ENCODE results near the gene RTN4RL1.

DNA sequence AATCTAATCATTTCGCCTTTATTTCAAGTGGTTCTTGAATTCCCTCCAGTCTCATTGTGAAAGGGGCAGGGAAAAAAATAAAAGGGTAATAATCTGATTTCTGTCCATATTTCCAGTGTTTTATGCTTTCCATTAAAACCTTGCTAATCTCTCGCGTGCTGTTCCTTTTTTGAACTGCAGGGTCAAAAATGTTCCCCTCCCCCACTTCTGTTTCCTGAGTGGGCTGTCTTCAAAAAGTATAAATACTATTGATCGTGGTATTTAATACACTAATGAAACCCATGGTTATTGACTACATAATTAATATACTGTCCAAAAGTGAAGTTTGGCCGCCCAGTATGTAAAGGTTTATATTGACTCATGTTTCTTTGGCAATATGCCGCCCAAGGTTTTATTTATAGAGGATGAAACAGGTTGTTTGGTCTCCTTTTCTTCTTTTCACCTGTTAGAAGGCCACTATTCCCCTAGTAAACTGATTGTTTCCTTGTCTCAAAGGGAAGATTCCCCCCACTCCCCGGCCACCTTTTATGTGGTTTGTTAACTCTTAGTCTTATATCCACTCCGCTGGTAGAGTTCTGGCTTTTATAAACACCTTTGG, 125.6 kb downstream of the RTN4RL1 start:
- TF ChIP-seq, protein P1, sequence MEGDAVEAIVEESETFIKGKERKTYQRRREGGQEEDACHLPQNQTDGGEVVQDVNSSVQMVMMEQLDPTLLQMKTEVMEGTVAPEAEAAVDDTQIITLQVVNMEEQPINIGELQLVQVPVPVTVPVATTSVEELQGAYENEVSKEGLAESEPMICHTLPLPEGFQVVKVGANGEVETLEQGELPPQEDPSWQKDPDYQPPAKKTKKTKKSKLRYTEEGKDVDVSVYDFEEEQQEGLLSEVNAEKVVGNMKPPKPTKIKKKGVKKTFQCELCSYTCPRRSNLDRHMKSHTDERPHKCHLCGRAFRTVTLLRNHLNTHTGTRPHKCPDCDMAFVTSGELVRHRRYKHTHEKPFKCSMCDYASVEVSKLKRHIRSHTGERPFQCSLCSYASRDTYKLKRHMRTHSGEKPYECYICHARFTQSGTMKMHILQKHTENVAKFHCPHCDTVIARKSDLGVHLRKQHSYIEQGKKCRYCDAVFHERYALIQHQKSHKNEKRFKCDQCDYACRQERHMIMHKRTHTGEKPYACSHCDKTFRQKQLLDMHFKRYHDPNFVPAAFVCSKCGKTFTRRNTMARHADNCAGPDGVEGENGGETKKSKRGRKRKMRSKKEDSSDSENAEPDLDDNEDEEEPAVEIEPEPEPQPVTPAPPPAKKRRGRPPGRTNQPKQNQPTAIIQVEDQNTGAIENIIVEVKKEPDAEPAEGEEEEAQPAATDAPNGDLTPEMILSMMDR (IDR thresholded peaks at IDR 0.05), result no peak
- TF ChIP-seq POLR2A (IDR thresholded peaks at IDR 0.05), result no peak
- TF ChIP-seq POLR2AphosphoS5 (IDR thresholded peaks at IDR 0.05), result no peak
